Lower lobe of right lung (tissue), 2 donors: ENCODE results near the gene BHLHE41. TPM values are rescaled to one million over a fixed set of nuclear protein-coding genes. Genes with fewer than 3 reads are reported as not detected.

Experiments used
- ATAC-seq, 2 donors: fragments of 200-7000 bp; cut with Tn5 transposase; one replicate each; pipeline ENCODE4 v1.9.1; 2020 to 2022; ENCODE audit warnings: mild to moderate bottlenecking in 2 of 2, moderate library complexity in 2 of 2
- DNase-seq: peaks from one replicate; pipeline ENCODE4 v3.0.0-alpha.2; 2020
- H3K27ac ChIP-seq: fragments of 200-600 bp; one replicate; pipeline ENCODE4 v1.8.0; 2022
- H3K27me3 ChIP-seq: fragments of 200-600 bp; one replicate; pipeline ENCODE4 v1.8.0; 2022; ENCODE audit warnings: low read depth
- H3K36me3 ChIP-seq: fragments of 200-600 bp; one replicate; pipeline ENCODE4 v1.8.0; 2022; ENCODE audit warnings: mild to moderate bottlenecking
- H3K4me1 ChIP-seq: fragments of 200-600 bp; one replicate; pipeline ENCODE4 v1.8.0; 2022
- H3K4me3 ChIP-seq: fragments of 200-600 bp; one replicate; pipeline ENCODE4 v1.8.0; 2022; ENCODE audit warnings: mild to moderate bottlenecking
- H3K9me3 ChIP-seq: fragments of 200-600 bp; one replicate; pipeline ENCODE4 v1.8.0; 2022
- CTCF ChIP-seq: fragments of 200-600 bp; IDR thresholded peaks from one replicate; pipeline ENCODE4 v1.8.0; 2022; ENCODE audit warnings: antibody characterized with exemption, mild to moderate bottlenecking
- intact Hi-C: fragments of 100-400 bp; cut with DNase I; formaldehyde crosslinking; loops from one replicate; pipeline ENCODE4 v1.11.0; 2022
- total RNA-seq: library from RNA; stranded (reverse); fragmentation: NEBNext Ultra II Directional; extraction: Animal tissue kit (Norgen Biotek cat#: 25700); gene quantifications from one replicate; pipeline ENCODE4 v1.2.1, GENCODE V29; 2021
- donor health status: DM: no; HTN: yes; CAD: no; lungs with severe emphysema.

BHLHE41 gene
- total RNA-seq, 1 donor from 2014 or later = 125 TPM

- no peaks in the 10 kb centered on the region for H3K9me3 ChIP-seq
- intact Hi-C loops = no loop called here
- no peaks in the 10 kb centered on the region for H3K36me3 ChIP-seq
- H3K4me1 ChIP-seq = no peaks in the 10 kb centered on the region
- no peaks in the 10 kb centered on the region for H3K27me3 ChIP-seq
- no peak overlapping the region for H3K27ac ChIP-seq
- no peak overlapping the region for H3K4me3 ChIP-seq
- peak; percentile 49 to 62 for ATAC-seq
- TF ChIP-seq CTCF = no peak
- no peak for DNase-seq
Measured at GRCh38 chr12:26090836-26091510, 33.9 kb downstream of the BHLHE41 start.

- ATAC-seq = peak; percentile 81 to 87
- intact Hi-C loops = no loop called here
Measured at GRCh38 chr12:26088998-26089397, 35.8 kb downstream of the BHLHE41 start.

GRCh38 chr12:26086936-26087335, 37.9 kb downstream of the BHLHE41 start:
- H3K36me3 ChIP-seq = no peaks in the 10 kb centered on the region
- no peak overlapping the region for H3K4me3 ChIP-seq
- DNase-seq (no peak), ATAC-seq (no peak)
- no peaks in the 10 kb centered on the region for H3K4me1 ChIP-seq
- no peaks in the 10 kb centered on the region for H3K27me3 ChIP-seq
- intact Hi-C loops = no loop called here
- H3K27ac ChIP-seq = no peak overlapping the region
- no peaks in the 10 kb centered on the region for H3K9me3 ChIP-seq
- TF ChIP-seq CTCF = no peak

More at GRCh38 chr12:26088998-26089397, 35.8 kb downstream of the BHLHE41 start:
- peak; percentile 44 for DNase-seq
- H3K4me1 ChIP-seq = no peaks in the 10 kb centered on the region
- no peaks in the 10 kb centered on the region for H3K36me3 ChIP-seq
- no peak overlapping the region for H3K27ac ChIP-seq
- H3K9me3 ChIP-seq = no peaks in the 10 kb centered on the region
- H3K27me3 ChIP-seq = no peaks in the 10 kb centered on the region
- TF ChIP-seq CTCF = no peak
- no peak overlapping the region for H3K4me3 ChIP-seq

- TF ChIP-seq CTCF = no peak
- H3K4me1 ChIP-seq = no peaks in the 10 kb centered on the region
- no peaks in the 10 kb centered on the region for H3K9me3 ChIP-seq
- H3K4me3 ChIP-seq = no peak overlapping the region
- H3K36me3 ChIP-seq = no peaks in the 10 kb centered on the region
- H3K27ac ChIP-seq = no peak overlapping the region
- intact Hi-C loops = no loop called here
- DNase-seq (no peak), ATAC-seq (peak; percentile 24 to 50)
- H3K27me3 ChIP-seq = no peaks in the 10 kb centered on the region
Measured at GRCh38 chr12:26080911-26081310, 43.9 kb downstream of the BHLHE41 start.

- H3K9me3 ChIP-seq = no peaks in the 10 kb centered on the region
- no peaks in the 10 kb centered on the region for H3K36me3 ChIP-seq
- no peaks in the 10 kb centered on the region for H3K4me1 ChIP-seq
- no peak for DNase-seq
- intact Hi-C loops = no loop called here
- TF ChIP-seq CTCF = no peak
- no peaks in the 10 kb centered on the region for H3K27me3 ChIP-seq
- no peak overlapping the region for H3K4me3 ChIP-seq
- no peak overlapping the region for H3K27ac ChIP-seq
- no peak for ATAC-seq
Measured at GRCh38 chr12:26077915-26078702, 46.7 kb downstream of the BHLHE41 start.

Other genes starting within 250 kb of the BHLHE41 start
- 62.1 TPM for gene RASSF8, start 166.4 kb downstream of the BHLHE41 start, total RNA-seq
- gene SSPN, start 70.5 kb upstream of the BHLHE41 start, total RNA-seq = 12.8 TPM